Femur (tissue), 1 donor: ENCODE results near the gene HOXA10.

Experiments used
- DNase-seq: peaks from one replicate; pipeline ENCODE4 v3.0.0-alpha.2; 2017

The HOXA10 gene

DNA sequence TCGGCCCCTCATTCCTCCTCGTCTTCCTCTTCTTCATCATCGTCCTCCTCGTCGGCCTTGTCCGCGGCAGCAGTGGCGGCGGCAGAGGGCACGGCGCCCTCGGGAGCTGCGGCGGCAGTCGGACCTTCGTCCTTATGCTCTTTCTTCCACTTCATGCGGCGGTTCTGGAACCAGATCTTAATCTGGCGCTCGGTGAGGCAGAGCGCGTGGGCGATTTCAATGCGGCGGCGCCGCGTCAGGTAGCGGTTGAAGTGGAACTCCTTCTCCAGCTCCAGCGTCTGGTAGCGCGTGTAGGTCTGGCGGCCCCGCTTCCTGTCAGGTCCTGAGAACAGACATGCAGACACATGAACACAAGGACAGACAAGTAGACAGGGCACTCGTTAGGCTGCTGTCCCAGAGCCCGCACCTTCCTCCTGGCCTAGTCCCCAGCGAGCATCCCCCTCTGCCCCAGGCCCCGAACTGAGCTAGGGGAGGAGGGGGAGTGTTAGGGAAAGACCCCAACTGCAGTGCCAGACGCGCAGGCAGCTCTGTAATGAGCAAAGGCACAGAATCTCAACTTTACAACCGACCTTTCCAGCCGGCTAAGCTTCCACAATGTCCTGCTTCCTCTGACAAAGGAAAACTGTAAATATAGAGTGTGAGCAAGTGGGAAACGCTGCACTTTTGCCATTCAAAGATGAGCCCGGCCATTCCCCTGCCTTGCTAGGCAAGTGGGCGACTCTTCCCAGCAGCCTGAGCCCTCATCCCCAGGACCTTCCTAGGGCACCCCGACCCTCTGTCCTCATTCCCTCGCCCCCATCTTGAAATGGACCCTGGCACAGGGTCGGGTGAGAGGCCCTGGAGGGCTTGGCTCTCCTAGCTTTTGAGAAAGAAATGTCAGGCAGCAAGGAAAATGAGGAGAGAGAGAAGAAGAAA lies 19.0 kb downstream of the HOXA10 start:
- DNase-seq, result peak; percentile 57

DNA sequence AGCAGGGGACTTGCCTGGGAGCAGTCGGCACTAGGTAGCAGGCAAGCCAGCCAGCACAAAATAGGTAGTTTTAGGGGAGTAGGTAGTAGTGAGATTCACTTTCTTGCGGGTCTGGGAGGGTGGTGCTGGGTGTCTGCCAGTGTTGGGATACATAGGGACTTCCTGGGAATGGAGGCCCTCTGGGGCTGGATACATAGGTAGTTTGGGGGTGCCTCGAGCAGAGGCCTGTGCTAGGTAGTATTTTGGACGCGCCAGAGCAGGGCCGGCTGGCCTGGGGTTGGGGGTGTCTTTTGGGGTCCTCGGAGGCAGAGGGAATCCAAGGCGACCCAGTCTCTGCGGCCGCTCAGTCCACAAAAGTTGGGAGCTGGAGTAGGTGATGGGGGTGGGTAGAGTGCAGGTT lies 19.8 kb downstream of the HOXA10 start:
- peak; percentile 20 for DNase-seq

DNA sequence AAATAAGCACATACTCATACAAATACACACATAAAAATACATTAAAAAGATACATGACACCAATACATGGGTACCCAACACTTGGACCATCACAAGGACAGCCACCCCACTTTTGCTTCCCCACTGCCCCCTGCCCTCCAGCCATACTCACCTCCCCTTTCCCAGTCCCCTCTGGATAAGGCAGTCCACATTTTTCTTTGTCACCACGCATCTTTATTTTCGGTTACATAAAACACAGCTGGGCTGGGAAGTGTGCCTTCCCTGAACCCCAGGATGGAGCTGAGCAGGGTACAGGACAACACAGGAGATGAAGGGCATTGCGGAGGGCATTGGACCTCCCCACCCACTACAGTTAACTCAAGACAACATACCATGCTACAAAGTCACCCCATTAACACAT lies 20.6 kb downstream of the HOXA10 start:
- peak; percentile 13 for DNase-seq

DNA sequence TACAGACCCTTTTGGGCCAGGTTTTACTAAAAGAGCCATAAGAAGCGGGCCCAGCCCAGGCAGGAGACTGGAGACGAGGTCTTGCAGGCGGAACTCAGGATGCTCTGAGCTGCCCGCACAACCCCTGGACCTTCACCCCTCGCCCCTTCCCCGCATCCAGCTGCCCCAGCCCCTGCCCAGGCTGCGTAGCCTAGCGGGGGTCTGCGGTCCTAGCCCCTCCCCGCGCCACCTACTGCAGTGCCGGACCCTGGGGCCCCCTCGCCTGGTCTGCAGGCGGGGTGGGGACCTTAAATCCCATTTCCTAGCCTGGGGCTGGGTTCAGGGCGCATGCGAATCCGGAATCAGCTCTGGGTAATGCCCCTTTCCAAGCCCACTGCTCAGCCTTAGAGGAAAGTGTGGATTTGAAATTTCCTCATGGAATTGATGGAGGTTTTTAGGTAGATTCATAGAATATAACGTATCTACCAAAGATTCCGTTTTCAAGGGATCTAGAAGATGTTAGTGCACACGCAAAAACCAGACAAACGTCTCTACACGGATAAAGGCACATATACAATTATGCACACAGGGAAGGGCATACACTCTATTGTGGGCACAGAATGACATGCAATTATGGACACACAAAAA lies 21.2 kb downstream of the HOXA10 start:
- DNase-seq, result peak; percentile 14

DNA sequence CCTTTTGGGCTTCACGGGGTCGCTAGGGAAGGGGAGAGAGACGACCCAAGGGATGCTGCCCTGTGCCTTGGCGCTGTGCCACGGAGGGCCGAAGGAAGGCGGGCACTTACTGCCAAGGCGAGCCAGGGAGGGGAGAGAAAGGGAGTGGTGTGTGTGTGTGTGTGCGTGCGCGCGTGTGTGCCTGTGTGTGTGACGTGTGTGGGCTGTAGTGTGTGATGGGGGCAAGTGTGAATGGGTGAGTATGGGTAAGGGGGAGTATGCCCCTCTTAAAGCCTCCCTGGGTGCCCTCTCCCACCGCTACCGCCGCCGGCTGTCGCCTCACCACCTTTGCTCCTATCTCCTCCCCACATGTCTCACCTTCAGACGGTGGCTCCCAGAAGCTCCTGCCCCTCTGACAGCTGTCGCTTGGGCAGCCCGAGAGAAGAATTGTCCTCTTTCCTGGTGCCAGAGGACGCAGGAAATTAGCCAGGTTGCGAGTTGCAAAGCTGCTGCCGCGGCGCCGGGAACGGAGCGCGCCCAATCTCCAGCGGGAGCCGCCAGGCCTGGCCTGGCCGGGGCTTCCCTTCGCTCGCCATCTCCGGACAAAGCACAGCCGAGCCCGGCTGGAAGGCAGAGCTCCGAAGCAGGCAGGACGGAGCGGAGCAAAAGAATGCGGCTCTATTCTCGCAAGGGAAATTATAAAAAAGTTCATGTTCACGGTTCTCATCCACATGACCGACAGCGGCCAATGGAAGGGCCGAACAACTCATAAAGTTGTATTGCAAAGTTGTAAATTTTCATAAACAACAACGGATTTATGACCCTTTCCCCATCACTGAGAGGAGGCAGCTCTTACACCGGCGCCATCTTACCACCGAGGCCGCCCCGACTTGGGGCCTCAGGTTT lies 21.9 kb downstream of the HOXA10 start, which contains the start of gene HOXA3:
TSS of gene HOXA3 (minus strand) at position 653 of the 885 bp plus-strand sequence. CDS start 41,943 bp downstream, outside the sequence.
- peak; percentile 86 for DNase-seq

DNA sequence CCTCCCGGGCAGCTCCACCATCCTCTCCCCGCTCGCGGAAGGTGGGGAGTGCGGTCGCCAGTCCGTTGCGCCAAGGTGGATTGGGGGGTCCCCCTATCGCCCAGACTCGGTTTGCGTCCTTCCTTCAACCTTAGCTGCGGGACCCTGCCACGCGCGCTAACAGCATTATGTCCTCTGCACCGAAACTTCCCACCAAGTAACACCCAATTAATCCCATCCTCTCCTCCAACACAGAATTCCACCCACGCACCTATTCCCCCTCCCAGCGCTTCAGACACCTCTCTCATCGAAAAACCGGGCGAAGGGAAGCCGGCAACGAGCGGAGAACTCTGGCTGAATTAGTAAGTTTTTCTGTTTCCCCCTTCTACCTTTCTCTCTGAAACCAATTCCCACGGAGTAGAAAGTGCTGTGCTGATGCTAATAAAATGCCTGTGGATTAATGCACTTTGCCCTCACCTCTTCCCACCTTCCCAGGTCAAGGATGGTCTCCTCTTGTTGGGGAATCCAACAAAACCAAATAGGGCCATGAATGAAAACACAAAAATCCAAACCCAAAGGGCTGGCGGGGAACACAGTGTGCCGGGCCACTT lies 22.7 kb downstream of the HOXA10 start:
- no peak for DNase-seq

DNA sequence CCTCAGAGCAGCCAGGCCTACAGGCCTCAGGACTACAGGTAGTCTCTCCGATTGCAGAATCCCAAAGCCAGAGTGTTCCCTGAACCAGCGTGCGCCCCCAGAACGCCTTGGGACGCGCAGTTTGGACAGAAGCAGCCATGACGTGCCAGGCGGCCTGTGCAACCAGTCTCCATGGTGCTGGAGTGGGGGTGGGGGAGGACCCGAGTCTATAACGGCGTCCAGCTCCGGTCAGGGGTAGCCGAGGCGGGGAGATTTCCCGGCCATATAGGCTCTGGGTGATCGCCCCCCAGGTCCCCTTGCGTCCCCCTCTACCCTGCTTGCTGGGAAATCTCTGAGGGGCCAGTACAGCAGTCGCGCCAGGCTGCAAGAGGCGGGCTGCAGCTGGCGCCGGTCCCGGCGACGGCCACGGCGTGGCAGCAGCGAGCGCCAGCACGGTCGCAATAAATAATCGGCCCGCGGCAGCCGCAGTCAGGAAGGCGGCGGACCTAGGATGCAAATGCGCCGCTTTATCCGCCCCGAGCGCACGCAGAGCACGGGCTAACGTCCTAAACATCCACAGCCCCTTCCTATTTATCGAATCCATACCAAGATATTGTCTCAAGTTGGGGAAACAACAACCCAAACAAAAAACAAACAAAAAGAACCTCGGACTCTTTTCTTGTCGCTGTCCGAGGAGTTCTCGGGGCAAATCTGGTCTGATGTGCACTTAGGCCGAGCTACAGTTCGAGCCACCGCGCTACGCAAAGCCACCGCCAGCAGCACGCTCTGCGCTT lies 23.4 kb downstream of the HOXA10 start:
- peak; percentile 90 for DNase-seq

DNA sequence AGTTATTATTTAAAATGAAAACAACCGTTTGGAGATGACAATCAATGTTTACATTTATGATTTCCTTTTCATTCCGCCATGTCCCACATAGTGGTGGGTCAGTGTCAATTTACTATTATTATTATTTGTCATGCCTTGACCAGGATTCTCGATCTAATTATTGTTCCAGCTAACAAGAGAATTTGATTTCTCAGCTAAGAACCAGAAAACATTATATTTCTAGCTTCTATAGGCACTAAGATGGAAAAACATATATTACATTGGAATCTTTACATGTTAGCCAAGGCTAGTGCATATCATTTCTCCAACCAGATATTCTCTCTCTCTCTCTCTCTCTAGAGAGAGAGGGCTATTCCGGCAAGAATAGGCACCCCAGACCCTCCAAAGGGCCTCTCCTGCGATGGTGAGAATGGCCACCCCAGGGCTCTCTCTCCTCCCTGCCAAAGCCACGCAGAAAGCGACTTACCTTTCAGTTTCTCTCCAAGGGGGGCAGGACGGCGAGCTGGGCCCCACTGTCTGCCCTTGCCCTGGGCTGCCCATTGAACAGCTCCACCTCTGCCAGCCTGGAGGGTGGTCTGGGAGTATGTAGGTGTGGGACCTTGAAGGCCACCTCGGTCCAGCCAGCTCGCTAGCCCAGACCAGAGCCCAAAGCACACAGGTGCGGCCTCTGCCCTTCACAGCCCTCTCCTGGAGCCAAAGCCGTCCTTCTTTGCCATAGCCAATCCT lies 24.1 kb downstream of the HOXA10 start:
- DNase-seq, result no peak

DNA sequence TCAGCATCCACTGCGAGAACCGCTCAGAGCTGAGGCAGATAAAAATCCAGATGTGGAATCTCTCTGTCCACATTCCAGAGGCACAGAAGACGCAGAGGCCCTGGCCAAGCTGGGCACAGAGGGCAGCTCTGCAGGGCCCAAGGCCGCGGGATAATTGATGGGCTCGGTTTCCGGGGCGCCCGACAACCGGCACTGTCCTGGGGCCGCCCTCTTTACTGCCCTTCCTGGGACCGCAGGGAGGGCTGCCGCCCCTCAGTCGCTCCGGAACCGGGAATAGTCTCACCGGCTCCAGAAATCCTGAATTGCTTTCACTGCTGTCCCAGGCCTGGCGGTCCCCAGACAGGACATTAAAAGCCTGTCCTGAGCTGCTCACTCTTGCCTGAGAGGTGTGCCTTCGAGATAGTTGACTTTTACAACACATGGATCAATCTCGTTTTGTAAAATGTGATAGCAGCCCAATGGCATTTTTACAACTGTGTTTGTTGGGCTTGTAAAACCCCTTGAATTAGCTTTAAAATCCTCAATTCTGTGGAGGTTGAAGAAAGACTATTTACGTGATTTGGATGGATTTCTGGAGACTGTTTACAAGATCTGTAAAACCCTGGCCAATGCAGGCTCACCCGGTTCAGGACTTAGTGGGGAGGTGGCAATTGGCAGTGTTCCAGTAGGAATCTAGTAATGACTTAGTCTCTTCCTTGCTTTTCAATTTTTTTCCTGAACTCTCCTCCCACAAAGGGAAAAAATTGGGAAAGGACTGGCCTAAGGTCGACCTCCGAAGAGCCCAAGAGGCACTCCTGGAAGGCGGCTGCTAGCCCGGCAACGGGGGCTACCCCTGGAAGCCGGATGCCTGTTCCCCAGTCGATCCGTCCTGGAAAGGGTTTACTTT lies 25.1 kb downstream of the HOXA10 start:
- peak; percentile 43 for DNase-seq

DNA sequence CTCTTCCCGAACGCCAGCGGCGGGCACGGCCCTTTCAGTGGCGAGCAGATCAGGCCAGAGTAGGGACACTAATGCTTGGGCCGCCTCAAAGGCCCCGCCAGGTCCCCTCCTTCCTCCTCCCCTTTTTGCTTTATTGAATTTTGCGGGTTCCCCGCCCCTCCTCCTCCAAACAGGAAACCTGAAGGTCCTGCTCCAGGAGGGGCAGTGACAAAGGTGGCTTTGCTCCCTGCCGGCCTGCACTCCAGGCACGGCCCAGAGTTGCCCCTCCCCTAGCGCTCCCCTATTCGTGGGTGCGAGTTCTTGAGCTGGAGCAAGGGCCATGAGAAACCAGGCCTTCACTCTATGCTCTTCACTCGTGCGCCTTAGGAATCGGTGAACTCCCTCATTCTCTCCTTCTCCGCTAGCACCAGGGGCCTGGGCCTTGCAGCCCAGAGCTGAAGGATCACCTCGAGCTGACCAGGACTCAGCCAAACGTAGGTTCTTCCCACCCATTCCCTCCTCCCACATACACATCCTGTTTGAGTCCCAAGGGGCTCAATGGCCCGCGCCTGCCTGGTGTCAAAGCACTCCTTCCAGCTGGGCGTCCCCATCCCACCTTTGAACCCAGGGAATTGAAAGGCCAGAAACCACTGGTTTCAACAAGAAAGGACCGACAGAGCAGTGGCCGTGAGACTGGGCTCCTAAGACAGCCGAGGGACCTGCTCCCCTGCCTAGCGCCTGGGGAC lies 25.9 kb downstream of the HOXA10 start:
- DNase-seq, result peak; percentile 37

DNA sequence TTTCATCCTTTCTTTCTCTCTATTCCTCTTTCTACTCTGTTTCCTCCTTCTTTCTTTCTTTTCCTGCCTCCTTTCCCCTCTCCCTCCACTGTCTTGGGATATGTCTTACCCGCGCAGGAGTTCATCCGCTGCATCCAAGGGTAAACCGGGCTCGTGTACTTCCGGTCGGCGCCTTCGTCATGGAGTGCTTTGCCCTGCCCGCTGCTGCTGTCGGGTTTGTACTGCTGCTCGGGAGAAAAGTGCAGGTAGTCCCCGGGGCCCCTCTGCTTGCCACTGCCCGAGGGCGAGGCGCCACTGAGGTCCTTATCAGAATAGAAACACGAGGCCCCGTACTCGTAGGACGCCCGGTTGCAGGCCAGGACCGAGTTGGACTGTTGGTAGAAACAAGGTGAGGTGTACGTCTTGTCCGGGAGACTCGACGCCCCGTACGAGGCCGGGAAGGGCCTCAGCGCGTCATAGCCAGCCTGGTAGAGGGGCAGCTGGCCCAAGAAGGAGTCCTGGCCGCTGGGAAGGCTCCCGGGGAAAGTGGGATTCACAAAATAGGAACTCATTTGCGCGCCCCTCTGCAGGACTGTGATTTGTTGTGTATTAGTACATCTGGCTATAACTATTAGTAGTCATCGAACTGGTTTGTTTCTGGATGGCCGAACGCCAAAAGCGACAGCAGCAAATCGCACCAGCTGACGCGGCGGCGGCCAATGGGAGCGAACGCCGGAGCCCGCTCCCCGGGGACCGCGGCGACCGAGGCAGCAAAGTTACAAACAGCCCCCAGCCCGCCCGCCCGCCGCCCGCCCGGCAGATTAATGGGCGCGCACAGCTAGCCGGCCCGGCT lies 26.7 kb downstream of the HOXA10 start, which contains the start of gene HOXA6:
TSS of gene HOXA6 (minus strand) at position 576 of the 832 bp plus-strand sequence. CDS start at position 551, 25 bp downstream.
- DNase-seq, result peak; percentile 77

DNA sequence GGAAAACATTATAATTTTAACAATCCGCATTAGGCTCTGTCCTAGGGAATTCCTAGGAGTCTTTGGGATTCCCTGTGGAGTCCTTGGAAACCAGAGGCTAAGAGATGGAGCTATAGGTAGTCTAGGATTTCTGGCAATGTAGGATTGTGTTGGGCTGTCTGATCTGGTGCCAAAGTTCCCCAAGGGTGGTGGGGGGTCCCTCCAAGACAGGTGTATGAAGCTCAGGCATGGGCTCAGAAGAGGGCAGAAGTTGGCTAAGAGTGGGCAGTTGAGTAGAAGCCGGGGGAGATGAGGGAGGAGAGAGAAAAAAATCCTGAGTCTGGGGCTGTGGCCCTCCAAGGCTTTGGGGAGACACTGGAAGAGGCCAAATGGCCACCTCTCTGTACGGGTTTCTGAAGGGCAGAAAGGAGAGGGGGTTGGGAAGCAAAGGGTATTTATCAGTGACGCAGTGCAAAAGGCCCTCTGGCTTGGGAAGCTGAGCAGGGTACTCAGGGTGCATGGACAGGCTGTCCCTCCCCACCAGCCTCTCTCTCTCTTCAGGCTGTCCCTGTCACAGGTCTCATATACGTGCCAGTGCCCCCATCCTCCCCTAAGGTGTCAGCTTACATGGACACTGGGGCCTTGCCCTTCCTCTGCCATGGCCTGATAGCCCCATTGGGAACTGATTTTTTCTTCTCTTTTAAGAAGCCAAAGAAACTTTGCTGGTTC lies 27.5 kb downstream of the HOXA10 start:
- DNase-seq, result peak; percentile 23

DNA sequence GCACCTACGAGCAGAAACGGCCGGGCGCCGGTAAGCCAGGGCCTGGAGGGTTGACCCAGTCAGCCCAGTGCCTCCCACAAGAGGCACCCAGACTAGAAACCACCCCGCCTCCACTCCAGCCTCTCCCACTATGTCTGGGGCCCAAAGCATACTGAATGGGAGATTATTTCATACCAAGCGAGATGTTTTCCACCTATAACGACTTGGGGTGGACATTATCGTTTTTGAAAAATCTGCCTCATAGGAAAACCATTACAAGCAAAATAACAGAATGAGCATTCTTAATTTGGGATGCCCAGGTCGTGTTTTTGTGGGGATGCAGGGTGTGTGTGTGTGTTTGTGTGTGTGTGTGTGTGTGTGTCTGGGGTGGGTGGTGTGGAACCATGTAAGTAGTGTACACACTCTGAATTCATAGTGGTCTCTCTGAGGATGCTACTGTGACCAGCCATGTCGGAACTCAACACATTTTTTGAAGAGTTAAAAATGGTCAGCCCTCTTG lies 28.2 kb downstream of the HOXA10 start:
- DNase-seq, result no peak

DNA sequence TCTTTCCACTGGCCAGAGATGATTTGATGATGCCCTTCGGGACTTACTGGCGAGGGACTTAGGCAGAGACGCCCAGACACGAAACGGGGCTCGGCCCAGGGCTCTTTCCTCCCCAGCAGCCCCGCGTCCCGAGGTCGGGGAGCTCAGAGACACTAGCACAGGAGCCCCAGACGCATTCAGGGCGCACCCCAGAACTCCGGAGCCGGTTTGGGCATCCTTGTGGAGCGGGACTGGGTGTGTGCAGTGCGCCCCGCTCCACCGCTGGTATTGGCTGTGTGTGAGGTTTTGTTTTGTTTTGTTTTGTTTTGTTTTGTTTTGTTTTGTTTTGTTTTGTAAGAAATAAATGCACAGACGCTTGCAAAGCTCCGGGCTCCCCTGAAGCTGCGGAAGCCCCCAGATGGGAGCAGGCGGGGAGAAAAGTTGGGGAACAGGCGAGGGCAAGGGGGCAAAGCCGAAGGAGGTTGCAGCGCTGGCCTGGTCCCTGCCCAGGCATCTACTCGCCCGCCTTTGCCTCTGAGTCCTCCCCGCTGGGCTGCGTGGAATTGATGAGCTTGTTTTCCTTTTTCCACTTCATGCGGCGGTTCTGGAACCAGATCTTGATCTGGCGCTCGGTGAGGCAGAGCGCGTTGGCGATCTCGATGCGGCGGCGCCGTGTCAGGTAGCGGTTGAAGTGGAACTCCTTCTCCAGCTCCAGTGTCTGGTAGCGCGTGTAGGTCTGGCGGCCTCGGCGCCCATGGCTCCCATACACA lies 28.8 kb downstream of the HOXA10 start:
- DNase-seq, result peak; percentile 33

DNA sequence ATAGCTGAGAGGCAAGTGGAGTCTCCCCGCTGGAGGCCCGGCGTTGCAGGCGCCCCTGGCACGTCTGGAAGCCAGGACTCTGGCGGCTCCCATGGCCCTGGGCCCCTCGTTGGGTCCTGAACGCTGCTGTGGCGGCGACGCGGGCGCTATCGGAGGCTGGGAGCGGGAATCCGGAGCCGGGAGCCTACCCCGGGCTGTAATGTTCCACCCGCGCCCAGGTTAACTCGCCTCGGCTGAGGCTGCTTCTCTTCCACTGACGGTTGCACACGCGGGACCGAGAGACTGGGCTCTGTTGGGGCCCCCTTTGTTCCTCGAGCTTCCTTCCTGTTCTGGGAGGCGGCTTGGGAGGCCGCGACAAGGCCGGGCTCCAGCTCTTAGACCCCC lies 29.3 kb downstream of the HOXA10 start:
- DNase-seq, result peak; percentile 29

DNA sequence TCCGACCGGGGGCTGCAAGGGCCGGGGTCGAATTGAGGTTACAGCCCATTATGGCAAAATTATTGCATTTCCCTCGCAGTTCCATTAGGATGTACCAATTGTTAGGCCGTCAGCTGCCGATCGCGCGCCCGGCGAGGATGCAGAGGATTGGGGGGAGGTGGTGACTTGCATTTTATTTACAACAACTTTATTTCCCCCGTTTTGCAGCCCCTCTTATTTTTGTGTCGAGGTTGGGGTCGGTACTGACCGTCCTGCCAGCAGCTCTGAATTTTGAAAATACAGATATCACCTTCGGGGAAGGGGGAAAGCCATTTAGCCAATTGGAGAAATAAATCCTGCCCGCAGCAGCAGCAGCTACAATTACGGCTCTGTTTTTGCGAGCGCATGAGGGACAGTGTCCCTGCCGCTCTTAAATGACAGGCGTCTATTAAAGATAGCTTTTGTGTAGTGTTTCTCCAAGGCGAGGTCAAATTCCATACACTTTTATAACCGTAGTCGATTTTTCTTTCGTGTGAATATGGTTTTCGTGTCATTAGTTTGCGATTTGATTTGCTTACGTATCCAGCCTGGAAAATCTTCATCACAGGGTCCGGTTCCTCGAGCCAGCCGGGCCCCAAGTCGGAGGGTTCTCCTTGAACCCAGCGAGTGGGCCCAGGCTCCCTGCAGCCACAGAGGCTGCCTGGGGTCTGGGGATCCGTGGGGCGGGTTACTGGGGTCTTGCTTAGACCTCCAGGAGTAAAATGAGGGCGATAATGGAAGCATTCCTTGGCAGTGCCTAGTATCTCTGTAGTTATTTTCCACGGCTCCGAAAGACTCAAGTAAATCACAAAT lies 30.0 kb downstream of the HOXA10 start:
- DNase-seq, result no peak
